Stimulated activated naive CD8-positive, alpha-beta T cell treated with anti-CD3 and anti-CD28 coated beads, Interleukin-15, Interleukin-2, amounts not matched to agents 100 U/mL and 50 U/mL, for 24 hours (primary cell): ENCODE data around the gene OR8B12.
"Not testable (repeated sequence)": the region's sequence is repeated elsewhere in the genome, so short reads cannot be mapped to it uniquely, and the experiment has no call there.

ENCODE experiments used
- ATAC-seq: fragments of 150-1000 bp; cut with Tn5 transposase; one replicate; pipeline ENCODE4 v1.10.0; 2021
- DNase-seq: peaks from one replicate; pipeline ENCODE4 v3.0.0; 2021

Gene OR8B12

DNA sequence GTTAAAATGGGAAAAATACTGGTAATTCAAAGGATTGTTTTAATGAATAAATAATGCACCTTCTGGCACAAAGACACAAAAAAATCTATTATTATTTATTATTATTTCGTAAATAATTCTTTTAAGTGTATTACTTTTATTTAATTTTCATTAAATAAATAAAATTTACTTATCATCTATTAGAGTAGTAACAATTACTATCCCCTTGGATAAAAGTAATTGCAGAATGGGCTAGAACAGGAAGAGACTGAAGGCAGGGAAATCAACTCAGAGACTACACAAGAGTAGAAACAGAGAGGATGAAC, 23.0 kb downstream of the OR8B12 start:
- DNase-seq (no peak), ATAC-seq (no peak)

DNA sequence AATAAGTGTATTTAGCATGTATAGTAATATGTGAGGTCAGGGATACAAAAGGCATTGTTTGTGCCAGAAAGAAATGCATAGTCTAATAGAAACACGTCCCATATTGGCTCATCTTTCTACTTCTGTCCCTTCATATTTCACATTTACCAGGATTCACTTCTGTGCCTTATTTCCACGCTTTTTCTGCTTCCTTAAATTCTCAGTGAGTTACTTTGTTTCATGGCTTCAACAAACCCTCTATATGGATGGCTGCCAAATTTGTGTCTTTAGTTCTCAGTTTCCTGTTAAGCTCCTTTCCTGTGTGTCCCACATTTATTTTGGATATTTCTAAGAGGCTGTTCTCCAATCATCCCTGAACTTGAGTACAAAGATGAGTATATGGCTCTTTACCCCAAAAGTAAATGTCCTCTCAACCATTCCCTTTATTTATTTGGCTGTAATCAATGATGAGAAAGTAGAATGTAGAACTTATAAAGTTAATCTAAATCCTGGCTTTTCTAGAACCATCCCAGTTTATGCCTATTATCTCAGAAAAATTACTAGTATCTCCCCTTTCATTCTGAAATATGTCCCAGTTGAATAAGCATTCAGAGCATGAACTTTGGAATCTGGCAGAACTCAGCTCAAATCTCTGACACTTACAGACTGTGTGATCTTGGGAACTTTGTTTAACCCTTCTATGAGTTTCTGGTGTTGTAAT, 23.5 kb downstream of the OR8B12 start:
- no peak for ATAC-seq
- no peak for DNase-seq

DNA sequence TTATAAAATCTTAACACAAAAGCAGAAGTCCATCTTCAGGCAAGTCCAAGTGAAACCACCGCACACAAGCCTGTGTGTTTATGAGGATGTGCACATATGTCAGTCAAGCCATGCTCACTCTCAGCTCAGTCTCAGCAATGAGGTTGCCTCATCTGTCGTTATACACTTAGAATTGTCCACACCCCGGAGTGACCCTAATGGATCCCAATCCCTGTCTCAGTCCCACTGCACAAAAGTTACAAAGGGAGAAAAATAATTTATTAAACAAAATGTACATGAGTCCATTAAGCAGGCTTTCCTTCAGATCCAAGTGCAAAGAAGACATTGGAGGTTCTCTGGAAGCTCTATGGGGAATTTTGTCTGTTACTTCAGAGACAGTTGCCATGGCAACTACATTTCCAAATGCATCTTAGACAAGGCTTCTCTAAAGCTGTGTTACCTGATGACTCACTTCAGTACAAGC, 24.4 kb downstream of the OR8B12 start:
- DNase-seq = no peak
- ATAC-seq = no peak

DNA sequence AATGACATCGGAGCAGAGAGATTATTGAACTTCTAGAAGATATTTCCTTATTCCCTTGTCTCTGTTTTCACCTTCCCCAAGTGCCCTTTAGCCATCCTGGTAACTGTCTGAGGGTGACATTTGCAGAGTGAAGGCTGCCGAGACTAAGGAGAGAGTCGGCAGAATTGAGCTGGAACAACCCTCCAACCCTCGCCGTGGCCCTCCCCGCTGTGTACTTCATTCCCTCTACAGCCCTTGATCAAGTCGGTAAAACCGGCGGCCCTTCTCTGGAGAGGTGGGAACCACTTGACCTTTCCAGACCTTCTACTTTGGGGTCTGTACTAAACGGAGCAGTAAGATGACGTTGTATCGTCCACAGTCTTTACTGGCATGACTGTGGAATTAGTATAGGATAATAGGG, 26.1 kb downstream of the OR8B12 start:
- no peak for DNase-seq
- ATAC-seq = no peak

DNA sequence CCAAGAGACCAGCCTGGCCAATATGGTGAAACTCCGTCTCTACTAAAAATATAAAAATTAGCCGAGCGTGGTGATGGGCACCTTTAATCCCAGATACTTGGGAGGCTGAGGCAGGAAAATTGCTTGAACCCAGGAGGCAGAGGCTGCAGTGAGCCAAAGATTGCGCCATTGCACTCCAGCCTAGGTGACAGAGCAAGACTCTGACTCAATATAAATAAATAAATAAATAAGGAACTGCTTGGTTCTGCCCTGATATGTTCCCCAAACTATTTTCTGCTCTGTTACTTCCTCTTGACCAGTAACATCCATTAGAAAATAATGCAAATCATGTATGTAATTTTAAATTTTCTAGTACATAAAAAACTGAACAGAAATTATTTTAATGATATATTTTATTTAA, 28.8 kb downstream of the OR8B12 start:
- not testable (repeated sequence) for DNase-seq, ATAC-seq

DNA sequence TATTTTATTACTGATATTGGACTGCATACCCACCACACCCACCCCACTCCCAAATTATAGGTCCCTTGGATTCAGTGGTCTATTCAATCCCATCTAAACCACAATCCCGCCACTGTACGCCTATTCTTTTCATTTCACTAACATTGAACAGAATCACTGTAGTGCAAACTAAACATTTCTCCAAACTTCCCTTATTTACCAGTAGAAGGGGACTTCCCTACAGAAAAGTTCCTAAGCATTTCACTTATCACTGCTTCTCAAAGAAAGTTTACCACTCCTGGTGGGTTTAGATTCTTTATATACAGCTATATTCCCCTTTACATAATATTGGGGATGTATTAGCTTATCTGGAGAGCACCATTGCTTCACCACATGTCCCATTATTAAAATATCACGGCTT, 29.3 kb downstream of the OR8B12 start:
- ATAC-seq = no peak
- DNase-seq = no peak

DNA sequence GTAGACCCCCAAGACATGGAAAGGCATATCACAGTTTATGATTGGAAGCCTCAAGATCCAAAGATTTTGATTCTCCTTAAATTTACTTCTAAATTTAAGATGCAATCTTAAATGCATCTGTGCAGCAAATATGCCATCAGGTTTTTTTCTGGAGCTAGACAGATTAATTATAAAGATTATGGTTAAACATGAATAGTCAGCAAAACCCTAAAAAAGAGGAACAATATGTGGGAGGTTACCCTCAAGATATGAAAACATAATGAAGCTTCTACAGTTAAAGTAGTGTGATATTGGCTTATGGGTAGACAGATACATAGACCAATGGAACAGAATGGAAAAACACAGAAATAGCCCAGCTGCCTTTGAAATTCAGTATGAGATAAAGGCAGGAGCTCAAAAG, 31.7 kb downstream of the OR8B12 start:
- DNase-seq = no peak
- ATAC-seq = no peak

DNA sequence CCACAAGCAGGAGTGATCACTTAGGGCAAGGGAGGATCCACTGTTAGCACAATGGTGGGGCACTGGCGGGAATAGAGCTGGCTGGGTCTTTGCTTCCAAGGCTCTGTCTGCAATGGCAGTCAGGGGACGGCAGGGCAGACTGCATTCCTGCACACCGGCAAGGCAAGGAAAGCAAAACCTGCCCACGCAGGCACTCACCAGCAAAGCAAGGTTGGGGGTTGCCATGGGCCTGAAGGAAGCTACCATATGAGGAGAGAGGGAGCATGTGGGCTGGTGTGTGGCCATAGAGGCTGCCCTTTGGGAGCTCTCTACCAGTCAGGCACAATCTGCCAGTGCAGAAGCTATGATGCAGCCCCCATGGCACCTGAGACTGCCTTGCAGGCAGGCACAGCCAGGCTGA, 33.2 kb downstream of the OR8B12 start:
- ATAC-seq (no peak), DNase-seq (no peak)

DNA sequence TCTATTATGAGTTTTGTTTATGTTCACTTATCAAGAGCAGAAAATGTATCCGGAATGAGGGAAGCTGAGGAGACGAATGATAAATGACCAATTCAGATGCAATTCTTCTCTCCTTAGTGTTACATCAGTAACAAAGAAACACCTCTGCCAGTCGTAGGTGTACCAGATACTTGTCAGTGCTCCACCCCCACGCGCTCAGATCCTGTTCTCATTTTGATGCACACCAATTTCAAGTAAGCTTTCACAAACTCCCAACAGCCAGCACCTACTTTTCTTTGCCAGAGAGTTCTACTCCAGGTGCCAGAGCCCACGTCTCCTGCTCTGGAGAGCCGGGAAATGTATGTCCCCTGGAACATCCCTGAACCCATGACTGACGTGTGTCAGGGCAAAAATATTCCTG, 43.7 kb downstream of the OR8B12 start:
- DNase-seq (no peak), ATAC-seq (no peak)

DNA sequence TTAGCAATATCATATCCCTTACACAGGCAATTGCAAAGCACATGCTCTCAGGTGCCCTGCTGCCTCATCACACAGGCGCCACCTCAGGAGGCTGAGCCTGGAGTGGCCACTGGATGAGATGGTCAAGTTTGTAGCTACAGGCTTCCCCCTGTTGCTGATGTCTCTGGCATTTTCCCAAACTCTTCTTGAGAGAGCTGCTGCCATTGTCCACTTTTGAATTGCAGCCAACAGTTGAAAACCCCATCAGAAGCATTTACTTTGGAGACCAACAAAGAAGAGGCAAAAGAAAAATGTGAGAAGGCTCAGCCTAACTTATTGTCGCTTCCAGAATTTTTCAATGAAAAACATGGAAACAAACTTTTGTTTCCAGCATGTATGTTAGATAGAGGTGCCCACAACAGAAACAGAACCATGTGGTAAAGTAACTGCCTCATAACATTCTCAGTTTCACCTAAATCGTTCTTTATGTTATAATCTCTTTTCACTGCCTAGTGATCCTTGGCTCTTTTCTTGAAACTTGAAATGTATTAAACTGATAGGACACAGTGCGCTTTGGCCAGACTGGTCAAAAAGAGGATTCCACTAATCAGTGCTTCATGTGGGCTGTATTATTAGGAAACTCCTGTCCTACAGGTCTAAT, 50.3 kb downstream of the OR8B12 start:
- ATAC-seq = no peak
- DNase-seq = no peak
